ENCODE measurements around the gene NEDD4.

DNA sequence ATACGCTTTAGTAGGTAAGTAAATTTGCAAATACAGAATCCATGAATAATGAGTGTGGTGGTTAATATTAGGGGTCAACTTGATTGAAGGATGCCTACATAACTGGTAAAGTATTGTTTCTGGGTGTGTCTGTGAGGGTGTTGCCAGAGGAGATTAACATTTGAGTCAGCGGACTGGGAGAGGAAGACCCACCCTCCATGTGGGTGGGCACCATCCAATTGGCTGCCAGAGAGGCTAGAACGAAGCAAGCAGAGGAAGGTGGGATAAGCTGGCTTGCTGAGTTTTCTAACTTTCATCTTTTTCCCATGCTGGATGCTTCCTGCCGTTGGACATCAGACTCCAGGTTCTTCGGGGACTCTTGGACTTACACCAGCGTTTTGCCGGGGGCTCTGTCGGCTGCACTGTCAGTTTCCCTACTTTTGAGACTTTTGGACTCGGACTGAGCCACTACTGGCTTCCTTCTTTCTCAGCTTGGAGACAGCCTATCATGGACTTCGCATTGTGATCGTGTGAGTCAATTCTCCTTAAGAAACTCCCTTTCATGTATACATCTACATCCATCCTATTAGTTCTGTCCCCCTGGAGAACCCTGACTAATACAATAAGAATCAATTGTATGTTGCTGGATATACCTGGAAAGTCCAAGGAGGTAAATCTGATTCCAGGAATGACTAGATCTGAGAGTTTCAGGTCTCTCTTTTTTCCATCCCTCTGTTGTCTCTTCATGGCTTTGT, 25.8 kb upstream of the NEDD4 start:
- TF ChIP-seq, protein P1, sequence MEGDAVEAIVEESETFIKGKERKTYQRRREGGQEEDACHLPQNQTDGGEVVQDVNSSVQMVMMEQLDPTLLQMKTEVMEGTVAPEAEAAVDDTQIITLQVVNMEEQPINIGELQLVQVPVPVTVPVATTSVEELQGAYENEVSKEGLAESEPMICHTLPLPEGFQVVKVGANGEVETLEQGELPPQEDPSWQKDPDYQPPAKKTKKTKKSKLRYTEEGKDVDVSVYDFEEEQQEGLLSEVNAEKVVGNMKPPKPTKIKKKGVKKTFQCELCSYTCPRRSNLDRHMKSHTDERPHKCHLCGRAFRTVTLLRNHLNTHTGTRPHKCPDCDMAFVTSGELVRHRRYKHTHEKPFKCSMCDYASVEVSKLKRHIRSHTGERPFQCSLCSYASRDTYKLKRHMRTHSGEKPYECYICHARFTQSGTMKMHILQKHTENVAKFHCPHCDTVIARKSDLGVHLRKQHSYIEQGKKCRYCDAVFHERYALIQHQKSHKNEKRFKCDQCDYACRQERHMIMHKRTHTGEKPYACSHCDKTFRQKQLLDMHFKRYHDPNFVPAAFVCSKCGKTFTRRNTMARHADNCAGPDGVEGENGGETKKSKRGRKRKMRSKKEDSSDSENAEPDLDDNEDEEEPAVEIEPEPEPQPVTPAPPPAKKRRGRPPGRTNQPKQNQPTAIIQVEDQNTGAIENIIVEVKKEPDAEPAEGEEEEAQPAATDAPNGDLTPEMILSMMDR (IDR thresholded peaks at IDR 0.05), result no peak
- no peak for TF ChIP-seq EP300 (IDR thresholded peaks at IDR 0.05)
- TF ChIP-seq POLR2AphosphoS5 (IDR thresholded peaks at IDR 0.05), result no peak
- TF ChIP-seq POLR2A (IDR thresholded peaks at IDR 0.05), result no peak
